ENCODE measurements around the gene ELN.

GRCh38 chr7:74069086-74069541, 41.1 kb downstream of the ELN start:
- no peak for TF ChIP-seq SP1 (IDR thresholded peaks at IDR 0.05; ENCODE audit: low read depth, low read length)
- no peak for TF ChIP-seq CTCF (IDR thresholded peaks at IDR 0.05; ENCODE audit: control extremely low read depth in 1 of 3, insufficient read depth in 1 of 3, low read depth in 1 of 3, low read length in 3 of 3)
- no peak for TF ChIP-seq RAD21 (IDR thresholded peaks at IDR 0.05 in 1 of 2, conservative IDR thresholded peaks at IDR 0.05 in 1 of 2; ENCODE audit: low read depth in 2 of 2, low read length in 2 of 2)
- TF ChIP-seq MAX (IDR thresholded peaks at IDR 0.05), result no peak
- no peak for TF ChIP-seq EGR1 (IDR thresholded peaks at IDR 0.05; ENCODE audit: borderline replicate concordance, low read depth, low read length)
- TF ChIP-seq HDAC2 (IDR thresholded peaks at IDR 0.05; ENCODE audit: borderline replicate concordance in 1 of 2, low read depth in 2 of 2, low read length in 2 of 2), result no peak
